WERI-Rb-1 (cell line): ENCODE data around the gene RAP2A.

Experiments used
- DNase-seq: peaks from one replicate; pipeline ENCODE4 v3.0.0-alpha.2; 2020
- H3K27ac ChIP-seq: fragments of 250-450 bp; sonication (Bioruptor Pico); 2 replicates; pipeline ENCODE4 v1.5.1; 2020; ENCODE audit warnings: mild to moderate bottlenecking, moderate library complexity
- H3K27me3 ChIP-seq: fragments of 250-450 bp; sonication (Bioruptor Pico); 2 replicates; pipeline ENCODE4 v1.5.1; 2021; ENCODE audit warnings: mild to moderate bottlenecking, low read depth, moderate library complexity; ENCODE audit not compliant: insufficient read depth, severe bottlenecking
- H3K36me3 ChIP-seq: fragments of 250-450 bp; sonication (Bioruptor Pico); 2 replicates; pipeline ENCODE4 v1.5.1; 2020; ENCODE audit warnings: mild to moderate bottlenecking, moderate library complexity
- H3K4me3 ChIP-seq: 2 replicates; pipeline ENCODE4 v1.5.1; 2011; ENCODE audit warnings: low read depth, mild to moderate bottlenecking, control low read depth, low read length
- H3K9me3 ChIP-seq: fragments of 250-450 bp; sonication (Bioruptor Pico); 2 replicates; pipeline ENCODE4 v1.5.1; 2021; ENCODE audit warnings: mild to moderate bottlenecking, moderate library complexity; ENCODE audit not compliant: severe bottlenecking
- CTCF ChIP-seq: IDR thresholded peaks from 2 replicates; pipeline ENCODE4 v1.5.1; 2011; ENCODE audit warnings: low read depth, mild to moderate bottlenecking, control low read depth, inconsistent platforms, low read length

Gene RAP2A

GRCh38 chr13:97512732-97513131 is 78.8 kb downstream of the RAP2A start:
- peak; percentile 32 for DNase-seq
- TF ChIP-seq CTCF, result peak; percentile 55
- Histone ChIP-seq H3K36me3 (no peaks in the 10 kb centered on the region), H3K4me3 (no peak overlapping the region), H3K9me3 (peaks cover 17% of the 10 kb centered on the region), H3K27ac (no peak overlapping the region), H3K27me3 (no peaks in the 10 kb centered on the region)

- Histone ChIP-seq H3K27me3 (no peaks in the 10 kb centered on the region), H3K36me3 (no peaks in the 10 kb centered on the region), H3K9me3 (peaks cover 25% of the 10 kb centered on the region), H3K4me3 (no peak overlapping the region), H3K27ac (no peak overlapping the region)
- DNase-seq, result no peak
- TF ChIP-seq CTCF, result no peak
Observed at GRCh38 chr13:97515643-97516042, 81.7 kb downstream of the RAP2A start.

- DNase-seq, result no peak
- no peak for TF ChIP-seq CTCF
- H3K9me3 ChIP-seq, result peaks cover 11% of the 10 kb centered on the region
- H3K36me3 ChIP-seq, result no peaks in the 10 kb centered on the region
- no peak overlapping the region for H3K27ac ChIP-seq
- H3K4me3 ChIP-seq, result no peak overlapping the region
- H3K27me3 ChIP-seq, result no peaks in the 10 kb centered on the region
Observed at GRCh38 chr13:97517967-97518366, 84.0 kb downstream of the RAP2A start.
